SU-DHL-6 (cell line): ENCODE results near the gene NUP35.

Experiments used
- H2AFZ ChIP-seq: fragments of 200-600 bp; sonication (generic); 2 replicates; pipeline ENCODE4 v1.6.1; 2014; ENCODE audit warnings: low read depth, mild to moderate bottlenecking, moderate library complexity, mixed read lengths, antibody characterized with exemption, low read length; ENCODE audit not compliant: severe bottlenecking
- H3F3A ChIP-seq: fragments of 200-600 bp; shearing (Covaris generic); 2 replicates; pipeline ENCODE4 v1.6.0; 2016; ENCODE audit warnings: antibody characterized with exemption, mild to moderate bottlenecking; ENCODE audit not compliant: insufficient read depth
- H3K27ac ChIP-seq: fragments of 200-600 bp; sonication (generic); 2 replicates; pipeline ENCODE4 v1.5.1; 2016; ENCODE audit warnings: low read depth, mild to moderate bottlenecking, low read length, moderate library complexity, mixed read lengths
- H3K27me3 ChIP-seq: fragments of 200-600 bp; sonication (generic), shearing (Covaris generic); 2 replicates; pipeline ENCODE4 v1.6.0; 2014; ENCODE audit warnings: mild to moderate bottlenecking, low read length
- H3K36me3 ChIP-seq: fragments of 200-600 bp; sonication (generic); 2 replicates; pipeline ENCODE4 v1.6.1; 2014; ENCODE audit warnings: mild to moderate bottlenecking, low read length, mixed read lengths
- H3K4me2 ChIP-seq: fragments of 300-600, 200-600 bp; shearing (Covaris generic), sonication (generic); 2 replicates; pipeline ENCODE4 v1.6.0; 2014; ENCODE audit warnings: low read length, low read depth, mild to moderate bottlenecking; ENCODE audit not compliant: poor library complexity, severe bottlenecking
- H3K4me3 ChIP-seq: fragments of 200-600 bp; sonication (generic); 2 replicates; pipeline ENCODE4 v1.5.1; 2014; ENCODE audit warnings: antibody characterized with exemption, low read length, mild to moderate bottlenecking, mixed read lengths; ENCODE audit not compliant: insufficient read depth, poor library complexity, severe bottlenecking
- H3K79me2 ChIP-seq: fragments of 200-600 bp; sonication (generic); 2 replicates; pipeline ENCODE4 v1.6.1; 2014; ENCODE audit warnings: mild to moderate bottlenecking, low read length, moderate library complexity; ENCODE audit not compliant: insufficient read depth
- H3K9ac ChIP-seq: fragments of 200-600 bp; sonication (generic); 2 replicates; pipeline ENCODE4 v1.7.0; 2014; ENCODE audit warnings: mild to moderate bottlenecking, low read length
- H3K9me2 ChIP-seq: fragments of 200-600 bp; sonication (generic); replicated peaks from 2 replicates; pipeline ENCODE4 v1.6.1; 2014; ENCODE audit warnings: low read length; ENCODE audit not compliant: insufficient read depth
- H3K9me3 ChIP-seq: fragments of 200-600 bp; sonication (generic); 2 replicates; pipeline ENCODE4 v1.6.1; 2014; ENCODE audit warnings: low read length, mixed read lengths; ENCODE audit not compliant: insufficient read depth
- H4K20me1 ChIP-seq: fragments of 200-600 bp; sonication (generic); 2 replicates; pipeline ENCODE4 v1.6.1; 2014; ENCODE audit warnings: low read depth, mild to moderate bottlenecking, antibody characterized with exemption, low read length, moderate library complexity, mixed read lengths
- CTCF ChIP-seq: fragments of 200-600 bp; sonication (generic); IDR thresholded peaks from one replicate; pipeline ENCODE4 v1.5.1; 2017; ENCODE audit warnings: antibody characterized with exemption, mild to moderate bottlenecking, low read length, moderate library complexity; ENCODE audit not compliant: insufficient read depth, poor library complexity, severe bottlenecking
- EZH2phosphoT487 ChIP-seq: fragments of 200-600 bp; sonication (generic), shearing (Covaris generic); conservative IDR thresholded peaks from 2 replicates; pipeline ENCODE4 v1.6.1; 2018; ENCODE audit warnings: mild to moderate bottlenecking, antibody characterized with exemption, low read length, moderate library complexity, mixed read lengths

The NUP35 gene

GRCh38 chr2:183209395-183210028 lies 85.3 kb downstream of the NUP35 start:
- H3K36me3 ChIP-seq: no peaks in the 10 kb centered on the region
- H3K4me3 ChIP-seq: no peak overlapping the region
- H3K9me2 ChIP-seq: no peaks in the 10 kb centered on the region
- no peak overlapping the region for H3K4me2 ChIP-seq
- H3F3A ChIP-seq: no peaks in the 10 kb centered on the region
- H3K27ac ChIP-seq: no peak overlapping the region
- H3K79me2 ChIP-seq: no peaks in the 10 kb centered on the region
- H2AFZ ChIP-seq: no peak overlapping the region
- no peaks in the 10 kb centered on the region for H4K20me1 ChIP-seq
- H3K9ac ChIP-seq: no peak overlapping the region
- TF ChIP-seq EZH2phosphoT487: no peak
- no peak for TF ChIP-seq CTCF
- H3K27me3 ChIP-seq: no peaks in the 10 kb centered on the region
- H3K9me3 ChIP-seq: no peaks in the 10 kb centered on the region
